ENCODE measurements around the gene TEX22. TPM values are rescaled to one million over a fixed set of nuclear protein-coding genes. Genes with fewer than 3 reads are reported as not detected.

TEX22 gene
- total RNA-seq, 1 donor from 2014 or later: 4.8 TPM

DNA sequence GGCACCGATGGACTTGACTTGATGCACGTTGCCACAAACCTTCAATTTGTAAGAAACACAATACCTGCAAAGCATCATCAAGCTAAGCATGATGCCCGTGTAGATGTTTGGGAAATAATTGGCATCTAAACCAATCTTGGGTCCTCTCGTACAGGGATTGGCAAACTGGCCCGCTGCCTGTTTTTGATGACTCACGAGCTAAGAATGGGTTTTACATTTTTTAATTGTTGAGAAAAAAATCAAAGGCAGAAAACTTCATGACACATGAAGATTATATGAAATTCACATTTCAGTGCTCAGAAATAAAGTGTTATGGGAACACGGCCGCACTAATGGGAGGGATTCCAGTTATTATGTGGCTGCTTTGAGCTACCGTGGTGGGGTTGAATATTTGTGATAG, 32.2 kb downstream of the TEX22 start:
- DNase-seq (ENCODE audit: low spot score in 2 of 2, unreplicated experiment in 2 of 2): no peak
- no peak overlapping the region for H3K27ac Mint-ChIP-seq
- no peaks in the 10 kb centered on the region for H3K4me1 Mint-ChIP-seq
- peaks cover 18% of the 10 kb centered on the region for H3K9me3 Mint-ChIP-seq
- no peak overlapping the region for H3K4me3 Mint-ChIP-seq
- H3K27me3 Mint-ChIP-seq (ENCODE audit: low read depth): no peaks in the 10 kb centered on the region
- peaks cover 54% of the 10 kb centered on the region for H3K36me3 Mint-ChIP-seq
- TF ChIP-seq, protein P1, sequence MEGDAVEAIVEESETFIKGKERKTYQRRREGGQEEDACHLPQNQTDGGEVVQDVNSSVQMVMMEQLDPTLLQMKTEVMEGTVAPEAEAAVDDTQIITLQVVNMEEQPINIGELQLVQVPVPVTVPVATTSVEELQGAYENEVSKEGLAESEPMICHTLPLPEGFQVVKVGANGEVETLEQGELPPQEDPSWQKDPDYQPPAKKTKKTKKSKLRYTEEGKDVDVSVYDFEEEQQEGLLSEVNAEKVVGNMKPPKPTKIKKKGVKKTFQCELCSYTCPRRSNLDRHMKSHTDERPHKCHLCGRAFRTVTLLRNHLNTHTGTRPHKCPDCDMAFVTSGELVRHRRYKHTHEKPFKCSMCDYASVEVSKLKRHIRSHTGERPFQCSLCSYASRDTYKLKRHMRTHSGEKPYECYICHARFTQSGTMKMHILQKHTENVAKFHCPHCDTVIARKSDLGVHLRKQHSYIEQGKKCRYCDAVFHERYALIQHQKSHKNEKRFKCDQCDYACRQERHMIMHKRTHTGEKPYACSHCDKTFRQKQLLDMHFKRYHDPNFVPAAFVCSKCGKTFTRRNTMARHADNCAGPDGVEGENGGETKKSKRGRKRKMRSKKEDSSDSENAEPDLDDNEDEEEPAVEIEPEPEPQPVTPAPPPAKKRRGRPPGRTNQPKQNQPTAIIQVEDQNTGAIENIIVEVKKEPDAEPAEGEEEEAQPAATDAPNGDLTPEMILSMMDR (IDR thresholded peaks at IDR 0.05; ENCODE audit: unreplicated experiment): no peak

DNA sequence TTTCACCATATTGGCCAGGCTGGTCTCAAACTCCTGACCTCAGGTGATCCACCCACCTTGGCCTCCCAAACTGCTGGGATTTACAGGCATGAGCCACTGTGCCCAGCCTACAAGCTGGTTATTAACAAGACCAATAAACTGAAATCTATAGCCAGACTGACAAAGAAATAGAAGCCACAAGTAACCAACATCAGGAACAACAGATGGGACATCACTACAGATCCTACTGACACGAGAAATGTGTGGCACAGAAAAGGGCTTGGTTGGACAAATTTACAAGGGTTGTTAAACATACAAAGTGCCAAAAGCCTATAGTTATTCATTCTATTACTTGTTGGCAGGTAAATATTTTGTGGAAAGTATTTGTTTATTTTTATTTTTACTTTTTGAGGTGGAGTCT, 32.9 kb downstream of the TEX22 start:
- H3K9me3 Mint-ChIP-seq: peaks cover 22% of the 10 kb centered on the region
- no peak overlapping the region for H3K27ac Mint-ChIP-seq
- no peaks in the 10 kb centered on the region for H3K4me1 Mint-ChIP-seq
- TF ChIP-seq, protein P1 (IDR thresholded peaks at IDR 0.05; ENCODE audit: unreplicated experiment): no peak
- no peak overlapping the region for H3K4me3 Mint-ChIP-seq
- DNase-seq (ENCODE audit: low spot score in 2 of 2, unreplicated experiment in 2 of 2): no peak
- peaks cover 55% of the 10 kb centered on the region for H3K36me3 Mint-ChIP-seq
- H3K27me3 Mint-ChIP-seq (ENCODE audit: low read depth): no peaks in the 10 kb centered on the region

DNA sequence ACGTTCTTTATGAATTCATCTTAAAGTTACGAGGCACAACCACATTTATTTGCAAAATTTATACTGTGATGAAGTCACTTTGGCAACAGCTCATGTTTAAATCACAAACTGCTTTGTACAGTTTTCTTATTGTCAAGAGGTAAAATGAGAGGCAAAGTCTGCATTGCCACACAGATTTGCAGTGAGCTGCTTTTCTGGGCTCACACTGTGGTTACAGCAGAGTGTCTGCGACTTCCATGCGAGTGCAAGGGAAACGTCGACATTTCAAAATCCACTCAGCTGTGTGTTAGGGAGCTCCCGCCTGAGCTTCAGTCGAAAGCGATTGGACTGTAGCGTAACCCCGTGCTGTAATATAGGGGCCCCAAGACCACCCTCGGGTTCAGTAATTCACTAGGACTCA, 34.3 kb downstream of the TEX22 start:
- Mint-ChIP-seq H3K36me3 (peaks cover 41% of the 10 kb centered on the region), H3K4me1 (no peaks in the 10 kb centered on the region), H3K27me3 (ENCODE audit: low read depth) (no peaks in the 10 kb centered on the region), H3K27ac (no peak overlapping the region), H3K9me3 (peaks cover 17% of the 10 kb centered on the region), H3K4me3 (no peak overlapping the region)
- DNase-seq (ENCODE audit: low spot score in 2 of 2, unreplicated experiment in 2 of 2): no peak
- TF ChIP-seq, protein P1 (IDR thresholded peaks at IDR 0.05; ENCODE audit: unreplicated experiment): no peak

DNA sequence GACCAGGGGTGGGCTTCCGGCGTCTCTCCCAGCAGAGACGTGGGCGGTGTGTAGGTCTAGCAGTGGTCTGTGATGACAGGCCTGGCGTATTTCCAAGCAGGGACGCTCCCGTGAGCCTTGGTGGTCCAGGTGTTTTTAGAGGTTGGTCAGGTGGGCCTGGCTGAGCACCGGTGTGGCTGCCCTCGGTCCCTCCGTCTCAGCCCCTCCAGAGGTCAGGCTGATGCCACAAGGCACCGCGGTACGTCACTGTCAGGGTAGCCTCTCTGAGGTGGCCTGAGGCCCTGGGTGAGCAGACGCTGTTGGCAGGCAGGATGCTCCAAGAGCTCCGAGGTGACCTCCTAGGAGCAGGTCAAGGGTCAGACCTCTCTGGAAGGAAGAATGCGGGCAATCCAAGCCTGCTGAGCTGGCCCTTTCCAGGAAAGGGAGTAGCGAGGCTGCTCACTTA, 34.8 kb downstream of the TEX22 start:
- H3K4me1 Mint-ChIP-seq: no peaks in the 10 kb centered on the region
- no peak for DNase-seq (ENCODE audit: low spot score in 2 of 2, unreplicated experiment in 2 of 2)
- peaks cover 39% of the 10 kb centered on the region for H3K36me3 Mint-ChIP-seq
- H3K27ac Mint-ChIP-seq: no peak overlapping the region
- TF ChIP-seq, protein P1 (IDR thresholded peaks at IDR 0.05; ENCODE audit: unreplicated experiment): no peak
- no peaks in the 10 kb centered on the region for H3K27me3 Mint-ChIP-seq (ENCODE audit: low read depth)
- no peak overlapping the region for H3K4me3 Mint-ChIP-seq
- peaks cover 17% of the 10 kb centered on the region for H3K9me3 Mint-ChIP-seq

DNA sequence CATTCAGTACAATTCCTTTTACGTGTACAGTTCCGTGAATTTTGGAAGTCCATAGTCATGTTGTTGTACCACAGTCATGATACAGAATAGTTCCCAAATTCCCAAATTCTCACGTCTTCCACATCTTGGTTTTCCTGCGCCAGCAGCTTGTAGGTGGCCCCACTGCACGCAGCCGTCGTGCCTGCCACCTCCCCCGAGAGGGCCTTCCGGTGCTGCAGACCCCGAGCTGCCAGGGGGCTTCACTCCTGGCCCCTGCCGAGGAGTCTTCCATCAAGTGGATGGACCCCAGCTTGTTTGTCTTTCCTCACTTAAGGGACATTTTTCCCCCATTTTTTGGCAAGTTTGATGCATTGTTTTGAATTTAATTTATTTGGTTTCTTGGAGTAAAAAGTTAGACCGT, 38.1 kb downstream of the TEX22 start:
- no peaks in the 10 kb centered on the region for H3K27me3 Mint-ChIP-seq (ENCODE audit: low read depth)
- H3K9me3 Mint-ChIP-seq: peaks cover 13% of the 10 kb centered on the region

More for the DNA sequence above, 38.1 kb downstream of the TEX22 start:
- TF ChIP-seq, protein P1 (IDR thresholded peaks at IDR 0.05; ENCODE audit: unreplicated experiment): no peak
- Mint-ChIP-seq H3K4me1 (no peaks in the 10 kb centered on the region), H3K4me3 (no peak overlapping the region), H3K36me3 (peaks cover 16% of the 10 kb centered on the region), H3K27ac (no peak overlapping the region)
- no peak for DNase-seq (ENCODE audit: low spot score in 2 of 2, unreplicated experiment in 2 of 2)
